ENCODE data around the gene GNPTAB.
"Not testable (repeated sequence)": the region's sequence is repeated elsewhere in the genome, so short reads cannot be mapped to it uniquely, and the experiment has no call there.

Gene GNPTAB

DNA sequence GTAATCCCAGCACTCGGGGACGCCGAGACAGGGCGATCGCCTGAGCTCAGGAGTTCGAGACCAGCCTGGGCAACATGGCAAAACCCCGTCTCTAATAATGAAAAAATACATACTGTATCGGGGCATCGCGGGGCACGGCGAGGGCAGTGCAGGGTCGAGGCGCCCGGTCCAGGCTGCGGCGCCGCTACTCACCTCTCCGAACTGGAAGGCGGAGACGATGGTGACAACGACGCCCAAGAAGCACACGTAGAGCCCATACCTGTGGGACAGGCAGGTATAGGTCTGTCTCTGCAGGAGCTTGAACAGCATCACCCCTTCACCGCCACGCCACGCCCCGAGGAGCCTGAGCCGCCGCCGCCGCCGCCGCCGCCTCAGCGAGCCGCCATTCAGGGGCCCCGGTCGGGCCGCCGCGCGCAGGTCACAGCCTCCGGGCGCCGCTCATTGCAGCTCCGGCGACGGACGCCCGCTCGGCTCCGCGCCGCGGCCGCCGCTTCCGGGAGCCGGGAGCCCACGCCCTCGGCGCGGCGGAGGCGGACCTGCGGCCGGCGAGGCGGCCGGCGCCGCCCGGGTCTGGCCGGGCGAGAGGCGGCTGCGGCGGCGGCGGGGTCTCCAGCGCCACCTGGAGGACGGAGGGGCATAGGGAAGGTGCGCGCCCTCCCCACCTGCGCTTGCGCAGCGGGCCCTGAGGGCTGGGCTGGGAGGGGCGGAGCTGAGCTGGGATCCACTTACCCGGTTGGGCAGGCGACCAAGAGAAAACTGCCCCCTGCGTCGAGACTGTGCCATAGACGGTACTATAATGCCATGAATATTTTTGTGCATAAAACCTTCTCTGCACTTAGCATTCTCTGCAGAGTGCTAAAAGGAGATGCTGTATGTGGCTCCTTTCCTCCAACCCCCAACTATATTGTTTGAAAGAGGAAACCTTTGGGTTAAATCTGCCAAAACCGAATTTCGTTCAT lies at the start of gene GNPTAB:
TSS of gene GNPTAB (minus strand) at position 593 of the 959 bp plus-strand sequence. CDS start at position 309, 284 bp downstream.
- peak; percentile 93 for DNase-seq (ENCODE audit: low read depth)

DNA sequence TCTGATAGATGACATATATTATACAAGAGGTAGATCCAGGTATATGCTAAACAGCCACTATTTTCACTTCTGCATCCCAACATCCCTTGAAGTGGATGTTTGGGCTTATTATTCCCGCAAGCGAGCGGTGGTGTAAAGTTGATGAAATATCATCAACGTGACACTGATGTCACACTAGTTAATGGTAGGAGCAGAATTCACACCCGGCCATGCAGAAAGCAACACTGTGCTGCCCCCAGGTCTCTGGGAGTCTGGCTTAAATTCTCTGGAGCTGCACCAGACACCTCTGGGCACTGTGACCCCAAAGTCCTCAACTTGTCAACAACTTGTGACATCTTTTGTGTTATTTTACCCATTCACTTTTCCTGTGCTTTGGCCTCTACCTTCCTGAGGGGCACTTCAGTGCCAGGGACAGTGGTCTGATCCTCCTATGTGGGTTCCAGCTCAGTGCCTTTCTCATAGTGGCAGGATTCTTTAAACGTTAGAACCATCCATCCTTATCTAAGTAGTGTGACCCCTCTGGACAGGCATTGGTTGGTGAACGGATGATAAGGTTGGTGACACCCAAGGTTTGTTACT lies 47.6 kb upstream of the GNPTAB start:
- no peak for DNase-seq (ENCODE audit: low read depth)

GRCh38 chr12:101877806-101878242 lies 47.1 kb upstream of the GNPTAB start:
- DNase-seq (ENCODE audit: low read depth), result no peak

- peak; percentile 30 for DNase-seq (ENCODE audit: low read depth)
These were observed 46.4 kb upstream of the GNPTAB start, which contains the start of gene DRAM1 for GRCh38 chr12:101876861-101877805. DRAM1 (plus strand) TSS chr12:101877580; CDS start chr12:101877790, 210 bp downstream.

DNA sequence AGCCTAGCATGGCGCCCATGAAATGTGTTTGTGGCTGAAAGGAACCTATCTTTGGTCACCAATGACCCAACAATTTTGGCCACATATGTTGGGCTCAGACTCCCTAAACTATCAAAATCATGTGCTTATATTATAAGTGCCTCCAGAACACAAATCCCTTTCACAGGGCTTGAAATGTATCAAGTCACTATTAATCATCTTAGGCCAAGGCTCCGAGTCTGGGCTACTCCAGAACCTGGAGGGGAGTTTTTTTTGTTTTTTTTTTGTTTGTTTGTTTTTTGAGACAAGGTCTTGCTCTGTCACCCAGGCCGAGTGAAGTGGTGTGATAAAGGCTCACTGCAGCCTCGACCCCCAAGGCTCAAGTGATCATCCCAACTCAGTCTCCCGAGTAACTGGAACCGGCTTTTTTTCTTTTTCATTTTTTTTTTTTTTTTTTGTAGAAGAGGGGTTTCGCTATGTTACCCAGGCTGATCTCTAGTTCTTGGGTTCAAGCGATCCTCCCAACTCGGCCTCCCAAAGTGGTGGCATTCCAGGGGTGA lies 45.6 kb upstream of the GNPTAB start:
- DNase-seq (ENCODE audit: low read depth), result no peak

DNA sequence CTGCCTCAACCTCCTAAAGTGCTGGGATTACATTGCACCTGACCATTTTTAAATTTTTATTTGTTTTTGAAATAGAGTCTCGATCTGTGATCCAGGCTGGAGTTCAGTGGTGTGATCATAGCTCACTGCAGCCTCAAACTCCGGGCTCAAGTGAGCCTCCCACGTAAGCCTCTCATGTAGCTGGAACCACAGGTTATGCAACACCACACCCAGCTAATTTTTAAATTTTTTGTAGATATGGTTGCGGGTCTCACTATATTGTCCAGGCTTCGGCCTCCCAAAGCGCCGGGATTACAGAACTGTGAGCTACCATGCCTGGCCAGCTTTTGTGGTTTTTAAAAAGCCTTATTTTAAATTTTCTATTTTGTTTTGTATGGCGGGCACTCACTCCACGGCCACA lies 44.4 kb upstream of the GNPTAB start:
- no peak for DNase-seq (ENCODE audit: low read depth)

DNA sequence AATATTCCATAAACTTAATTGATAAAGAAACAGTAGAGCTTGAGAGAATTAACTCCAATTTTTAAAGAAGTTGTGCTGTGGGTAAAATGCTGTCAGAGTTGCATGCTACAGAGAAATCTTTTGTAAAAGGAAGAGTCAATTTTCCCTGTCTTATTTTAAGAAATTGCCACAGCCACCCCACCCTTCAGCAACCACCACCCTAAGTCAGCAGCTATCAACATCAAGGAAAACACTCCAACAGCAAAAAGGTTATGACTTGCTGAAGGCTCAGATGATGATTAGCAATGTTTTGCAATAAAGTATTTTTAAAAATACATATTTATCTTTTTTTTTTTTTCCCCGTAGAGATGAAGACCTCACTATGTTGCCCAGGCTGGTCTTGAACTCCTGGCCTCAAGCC lies 40.2 kb upstream of the GNPTAB start:
- DNase-seq (ENCODE audit: low read depth), result no peak

DNA sequence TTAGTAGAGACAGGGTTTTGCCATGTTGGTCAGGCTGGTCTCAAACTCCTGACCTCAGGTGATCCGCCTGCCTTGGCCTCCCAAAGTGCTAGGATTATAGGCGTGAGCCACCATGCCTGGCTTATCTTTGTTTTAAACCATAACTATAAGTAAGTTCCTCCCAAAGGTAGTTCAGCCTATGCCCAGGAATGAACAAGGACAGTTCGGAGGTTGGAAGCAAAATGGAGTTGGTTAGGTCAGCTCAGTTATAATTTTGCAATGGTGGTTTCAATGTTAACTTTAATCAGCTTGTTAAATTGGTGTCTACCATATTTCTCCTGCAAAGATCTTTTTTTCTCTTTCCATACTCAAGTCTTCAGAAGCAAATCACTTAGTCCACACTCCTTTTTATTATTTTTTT lies 36.9 kb upstream of the GNPTAB start:
- not testable (repeated sequence) for DNase-seq (ENCODE audit: low read depth)

DNA sequence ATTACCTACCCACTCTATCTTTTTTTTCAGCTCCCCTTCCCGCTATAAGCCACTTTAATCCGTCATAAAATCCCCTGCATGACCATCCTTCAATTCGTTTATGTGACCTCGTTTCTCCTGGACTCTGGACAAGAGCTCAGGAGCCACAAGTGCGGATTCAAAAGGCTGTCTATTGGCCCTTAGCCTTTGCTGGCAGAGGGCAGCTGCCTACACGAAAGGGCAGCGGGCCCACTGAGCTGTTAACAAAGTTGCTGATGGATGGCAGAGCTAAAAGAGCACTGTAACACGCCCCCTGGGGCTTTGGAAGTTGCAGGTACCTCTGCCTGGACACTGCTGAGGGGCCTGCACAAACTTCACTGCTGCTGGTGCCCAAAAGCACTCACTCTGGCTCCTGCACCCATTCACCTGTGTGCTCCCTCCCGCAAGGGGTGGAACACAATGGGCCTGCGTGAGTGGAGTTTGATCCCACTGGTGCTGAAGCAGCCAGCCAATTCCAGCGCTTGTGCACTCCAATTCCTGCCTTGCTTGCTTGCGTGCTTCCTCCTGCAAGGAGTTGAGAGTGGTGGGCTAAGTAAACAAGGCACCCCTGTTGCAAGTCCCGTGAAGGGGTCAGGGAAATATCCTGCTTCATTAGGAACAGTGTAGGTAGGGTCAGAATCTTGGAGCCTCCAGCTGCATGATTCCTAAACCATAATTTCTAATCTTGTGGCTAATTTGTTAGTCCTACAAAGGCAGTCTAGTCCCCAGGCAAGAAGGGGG lies 36.0 kb upstream of the GNPTAB start:
- DNase-seq (ENCODE audit: low read depth), result no peak

- no peak for DNase-seq (ENCODE audit: low read depth)
These were observed 33.2 kb upstream of the GNPTAB start for GRCh38 chr12:101863981-101864380.

GRCh38 chr12:101862245-101862644 lies 31.5 kb upstream of the GNPTAB start:
- DNase-seq (ENCODE audit: low read depth), result no peak

DNA sequence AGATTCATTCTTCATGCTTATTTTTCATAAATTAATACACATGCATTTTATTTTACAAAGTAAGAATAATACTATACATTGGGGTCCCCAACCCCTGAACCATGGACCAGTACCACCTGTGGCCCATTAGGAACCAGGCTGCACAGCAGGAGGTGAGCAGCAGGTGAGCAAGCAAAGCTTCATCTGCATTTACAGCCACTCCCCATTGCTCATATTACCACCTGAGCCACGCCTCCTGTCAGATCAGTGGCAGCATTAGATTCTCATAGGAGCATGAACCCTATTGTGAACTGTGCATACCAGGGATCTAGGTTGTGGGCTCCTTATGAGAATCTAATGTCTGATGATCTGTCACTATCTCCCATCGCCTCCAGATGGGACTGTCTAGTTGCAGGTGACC lies 30.9 kb upstream of the GNPTAB start:
- not testable (repeated sequence) for DNase-seq (ENCODE audit: low read depth)

GRCh38 chr12:101859664-101860607 lies 29.2 kb upstream of the GNPTAB start:
- no peak for DNase-seq (ENCODE audit: low read depth)

GRCh38 chr12:101858361-101858760 lies 27.6 kb upstream of the GNPTAB start:
- no peak for DNase-seq (ENCODE audit: low read depth)

DNA sequence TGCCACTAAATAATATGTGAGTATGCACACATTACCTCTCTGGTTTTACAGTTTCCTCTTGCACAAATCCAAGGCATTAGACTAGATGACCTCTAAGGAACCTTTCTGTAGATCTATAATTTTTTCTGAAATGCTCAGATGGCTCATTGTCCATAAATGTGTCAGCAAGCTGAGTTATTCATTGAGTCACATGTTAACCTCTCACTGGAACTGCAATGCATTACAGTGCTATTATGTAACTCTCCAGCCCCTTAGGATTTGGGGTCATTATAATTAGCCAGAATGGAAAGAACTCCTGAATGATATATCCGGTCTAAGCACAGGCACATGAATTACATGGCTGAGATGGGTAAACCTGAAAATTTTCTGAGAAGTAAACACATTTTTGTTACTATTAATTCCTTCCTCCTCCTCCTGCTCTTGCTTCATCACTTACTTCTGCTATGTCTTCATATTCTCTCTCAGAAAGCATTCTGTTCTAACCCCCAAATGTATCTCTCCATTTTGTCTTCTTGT lies 26.3 kb upstream of the GNPTAB start:
- DNase-seq (ENCODE audit: low read depth), result no peak

GRCh38 chr12:101856614-101857013 lies 25.9 kb upstream of the GNPTAB start:
- not testable (repeated sequence) for DNase-seq (ENCODE audit: low read depth)

DNA sequence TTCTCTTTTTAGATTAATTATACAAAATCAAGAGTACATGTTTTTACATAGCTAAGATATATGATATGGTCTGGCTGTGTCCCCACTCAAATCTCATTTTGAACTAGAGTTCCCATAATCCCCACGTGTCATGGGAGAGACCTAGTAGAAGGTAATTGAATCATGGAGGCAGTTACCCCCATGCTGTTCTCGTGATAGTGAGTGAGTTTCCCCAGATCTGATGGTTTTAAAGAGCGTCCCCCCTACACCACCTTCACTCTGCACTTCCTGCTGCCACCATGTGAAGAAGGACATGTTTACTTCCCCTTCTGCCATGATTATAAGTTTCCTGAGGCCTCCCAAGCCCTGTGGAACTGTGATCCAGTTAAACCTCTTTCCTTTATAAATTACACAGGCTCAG lies 25.2 kb upstream of the GNPTAB start:
- no peak for DNase-seq (ENCODE audit: low read depth)

GRCh38 chr12:101855364-101855884 lies 24.7 kb upstream of the GNPTAB start:
- no peak for DNase-seq (ENCODE audit: low read depth)

- DNase-seq (ENCODE audit: low read depth), result no peak
These were observed 24.0 kb upstream of the GNPTAB start for GRCh38 chr12:101854747-101855146.

Data from stimulated activated CD8-positive, alpha-beta memory T cell treated with anti-CD3 and anti-CD28 coated beads, Interleukin-15, amount 100 ng/mL, for 1 hour (primary cell).